ENCODE results near the gene GCN1. TPM values are rescaled to one million over a fixed set of nuclear protein-coding genes. Genes with fewer than 3 reads are reported as not detected.

Gene GCN1
- total and polyA plus RNA-seq, 8 donors = 51.8 to 89.4 (median 57.9) TPM

DNA sequence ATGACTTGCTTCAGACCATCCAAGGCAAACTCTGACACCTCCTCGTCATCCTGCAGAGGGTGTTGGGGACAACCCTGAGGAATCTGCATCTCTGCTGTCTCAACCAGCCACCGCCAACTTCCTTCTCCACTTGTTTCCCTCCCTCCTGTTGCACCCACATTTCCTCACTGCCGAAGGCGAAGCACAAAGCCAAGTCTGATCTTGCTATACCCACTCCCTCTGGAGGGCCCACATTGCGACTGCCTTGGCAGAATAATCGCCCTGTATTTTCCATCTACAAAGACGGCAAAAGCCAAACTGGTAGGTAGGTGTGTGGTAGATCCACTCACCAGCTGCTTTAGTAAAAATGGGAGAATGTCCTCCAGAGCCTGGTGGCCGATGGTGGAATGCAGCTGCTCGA lies 56.1 kb downstream of the GCN1 start:
- TF ChIP-seq, protein P1, sequence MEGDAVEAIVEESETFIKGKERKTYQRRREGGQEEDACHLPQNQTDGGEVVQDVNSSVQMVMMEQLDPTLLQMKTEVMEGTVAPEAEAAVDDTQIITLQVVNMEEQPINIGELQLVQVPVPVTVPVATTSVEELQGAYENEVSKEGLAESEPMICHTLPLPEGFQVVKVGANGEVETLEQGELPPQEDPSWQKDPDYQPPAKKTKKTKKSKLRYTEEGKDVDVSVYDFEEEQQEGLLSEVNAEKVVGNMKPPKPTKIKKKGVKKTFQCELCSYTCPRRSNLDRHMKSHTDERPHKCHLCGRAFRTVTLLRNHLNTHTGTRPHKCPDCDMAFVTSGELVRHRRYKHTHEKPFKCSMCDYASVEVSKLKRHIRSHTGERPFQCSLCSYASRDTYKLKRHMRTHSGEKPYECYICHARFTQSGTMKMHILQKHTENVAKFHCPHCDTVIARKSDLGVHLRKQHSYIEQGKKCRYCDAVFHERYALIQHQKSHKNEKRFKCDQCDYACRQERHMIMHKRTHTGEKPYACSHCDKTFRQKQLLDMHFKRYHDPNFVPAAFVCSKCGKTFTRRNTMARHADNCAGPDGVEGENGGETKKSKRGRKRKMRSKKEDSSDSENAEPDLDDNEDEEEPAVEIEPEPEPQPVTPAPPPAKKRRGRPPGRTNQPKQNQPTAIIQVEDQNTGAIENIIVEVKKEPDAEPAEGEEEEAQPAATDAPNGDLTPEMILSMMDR (IDR thresholded peaks at IDR 0.05) = no peak

DNA sequence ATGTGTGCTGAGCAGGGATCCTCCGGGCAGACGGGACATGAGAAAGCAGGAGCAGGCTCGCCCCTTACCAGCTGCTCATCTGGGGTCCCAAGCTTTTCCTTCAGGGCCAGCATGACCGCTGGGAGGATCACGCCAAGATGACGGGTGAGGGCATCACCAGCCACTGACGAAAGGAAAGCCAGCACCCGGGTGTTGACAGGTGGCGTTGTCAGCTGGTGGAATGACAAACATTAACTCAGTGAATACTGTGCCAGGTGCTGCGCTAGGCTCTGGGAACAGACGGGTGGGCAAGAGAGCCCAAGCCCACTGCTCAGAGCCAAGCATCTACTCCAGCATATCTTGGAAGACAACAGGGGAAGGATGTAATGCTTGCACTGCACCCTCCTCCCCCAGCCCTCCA lies 56.7 kb downstream of the GCN1 start:
- Histone ChIP-seq H3K4me3 (no peak overlapping the region), H3K27me3 (no peaks in the 10 kb centered on the region)
- no peak for ATAC-seq

More for the DNA sequence above, 56.1 kb downstream of the GCN1 start:
- Histone ChIP-seq H3K4me1 (no peaks in the 10 kb centered on the region), H3K4me3 (no peak overlapping the region), H3K27ac (no peak overlapping the region), H3K9me3 (no peaks in the 10 kb centered on the region), H3K27me3 (no peaks in the 10 kb centered on the region), H3K36me3 (peaks cover 0 to 100% of the 10 kb centered on the region in 2 donors)
- DNase-seq = no peak
- ATAC-seq = no peak
- intact Hi-C loops (cut with DNase I) = no loop called here

DNA sequence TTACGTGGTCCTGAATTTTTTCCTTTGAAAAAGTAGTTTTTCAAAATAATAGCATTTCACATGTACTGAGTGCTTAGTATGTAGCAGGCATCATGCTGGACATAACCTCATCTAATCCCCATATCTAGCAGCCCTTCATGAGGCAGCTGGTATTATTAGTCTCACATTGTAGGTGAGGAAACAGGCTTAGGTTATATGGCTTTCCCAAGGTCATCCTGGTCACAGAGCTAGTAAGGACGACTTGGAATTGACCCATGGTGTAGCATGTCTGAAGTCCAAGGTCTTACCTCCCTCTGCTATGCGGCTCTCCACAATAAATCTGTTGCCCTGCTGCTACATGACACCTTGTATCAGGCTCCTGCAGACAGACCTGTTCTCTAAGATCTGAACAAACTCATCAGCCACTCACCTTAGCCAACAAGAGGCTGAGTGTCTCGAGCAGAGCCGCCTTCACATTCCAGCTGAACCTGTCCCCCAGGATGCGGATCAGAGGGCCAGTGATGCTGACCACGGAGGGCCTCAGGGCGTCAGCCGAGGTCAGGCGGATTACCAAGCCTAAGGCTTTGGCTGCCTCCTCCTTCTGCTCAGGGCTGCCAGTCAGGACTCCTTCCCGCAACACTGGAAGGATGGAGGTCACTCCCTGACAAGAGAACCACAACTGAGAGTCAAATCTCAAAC lies 58.3 kb downstream of the GCN1 start:
- Histone ChIP-seq H3K4me1 (no peaks in the 10 kb centered on the region), H3K36me3 (peaks cover 0 to 100% of the 10 kb centered on the region in 2 donors), H3K27me3 (no peaks in the 10 kb centered on the region), H3K27ac (no peak overlapping the region), H3K4me3 (no peak overlapping the region), H3K9me3 (no peaks in the 10 kb centered on the region)
- ATAC-seq (no peak), DNase-seq (no peak)
- TF ChIP-seq, protein P1 (IDR thresholded peaks at IDR 0.05) = no peak
- intact Hi-C loops (cut with DNase I) = no loop called here

More for the DNA sequence above, 56.7 kb downstream of the GCN1 start:
- TF ChIP-seq, protein P1 (IDR thresholded peaks at IDR 0.05) = no peak
- H3K9me3 ChIP-seq = no peaks in the 10 kb centered on the region
- H3K36me3 ChIP-seq = peaks cover 0 to 100% of the 10 kb centered on the region in 2 donors
- no peak overlapping the region for H3K27ac ChIP-seq
- DNase-seq = no peak
- intact Hi-C loops (cut with DNase I) = no loop called here
- H3K4me1 ChIP-seq = no peaks in the 10 kb centered on the region

DNA sequence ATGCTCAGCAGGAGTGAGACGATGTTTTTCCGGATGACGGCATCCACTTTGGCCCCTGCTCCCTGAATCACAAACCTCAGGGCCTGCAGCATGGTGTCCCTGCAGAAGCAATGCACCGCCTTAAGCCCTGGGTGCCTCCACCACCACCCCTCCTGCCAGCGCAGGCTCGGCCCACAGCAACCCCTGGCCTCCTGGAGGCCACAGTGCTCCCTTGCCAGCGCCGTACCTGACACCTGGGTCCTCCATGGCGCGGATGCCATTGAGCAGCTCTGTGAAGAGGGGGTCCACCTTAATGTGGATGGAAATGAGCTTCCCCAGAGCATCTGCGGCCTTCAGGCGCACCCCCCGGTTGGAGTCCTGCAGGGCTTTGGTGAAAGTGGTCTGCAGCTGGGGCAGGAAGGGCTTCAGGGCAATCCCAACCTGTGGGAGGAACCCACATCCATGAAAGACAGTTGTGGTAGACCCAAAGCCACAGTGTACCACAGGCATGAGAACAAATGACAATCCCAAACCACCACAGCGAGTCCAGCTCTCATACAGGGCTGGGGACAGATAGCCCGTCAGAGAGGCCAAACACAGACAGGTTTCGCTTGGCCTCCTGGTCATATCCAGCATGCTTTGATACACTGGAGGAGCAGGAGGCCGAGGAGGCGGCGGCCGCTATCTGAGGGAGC lies 60.1 kb downstream of the GCN1 start:
- Histone ChIP-seq H3K4me1 (no peaks in the 10 kb centered on the region), H3K27me3 (no peaks in the 10 kb centered on the region), H3K36me3 (peaks cover 0 to 100% of the 10 kb centered on the region in 2 donors), H3K4me3 (no peak overlapping the region), H3K27ac (no peak overlapping the region), H3K9me3 (no peaks in the 10 kb centered on the region)
- ATAC-seq = no peak
- TF ChIP-seq, protein P1 (IDR thresholded peaks at IDR 0.05) = no peak
- intact Hi-C loops (cut with DNase I) = no loop called here
- no peak for DNase-seq

DNA sequence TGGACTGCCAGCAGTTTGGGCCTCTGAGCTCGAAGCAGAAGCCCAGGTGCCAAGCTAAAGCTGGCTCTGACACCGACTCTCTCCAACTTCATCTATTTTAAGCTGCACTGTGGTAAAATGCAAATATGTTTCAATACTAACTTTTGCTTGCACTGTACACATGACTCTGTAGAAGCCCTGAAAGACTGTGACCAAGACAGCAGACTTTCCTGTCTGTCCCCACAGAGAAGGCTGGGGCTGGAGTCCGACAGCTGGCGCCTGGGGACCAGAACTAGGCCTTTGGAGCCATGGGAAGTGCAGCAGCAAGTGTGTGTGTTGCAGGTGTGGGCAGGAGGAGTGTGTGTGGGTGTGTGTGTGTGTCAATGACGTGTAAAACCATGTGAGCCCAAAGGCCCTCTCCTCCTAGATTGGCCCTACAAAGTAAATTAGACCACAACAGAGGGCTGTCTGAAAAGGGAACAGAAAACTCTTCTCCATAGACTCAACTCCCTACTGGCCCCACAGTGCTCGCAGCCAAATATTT lies 61.6 kb downstream of the GCN1 start:
- Histone ChIP-seq H3K27me3 (no peaks in the 10 kb centered on the region), H3K27ac (no peak overlapping the region), H3K9me3 (no peaks in the 10 kb centered on the region), H3K4me1 (no peaks in the 10 kb centered on the region), H3K4me3 (no peak overlapping the region), H3K36me3 (peaks cover 0 to 100% of the 10 kb centered on the region in 2 donors)
- intact Hi-C loops (cut with DNase I) = no loop called here
- DNase-seq (no peak), ATAC-seq (no peak)
- TF ChIP-seq, protein P1 (IDR thresholded peaks at IDR 0.05) = no peak
